HG03469 (cell line): ENCODE data around the gene ARID3C.

ENCODE experiments used
- ATAC-seq: cut with Tn5 transposase; IDR thresholded peaks from one replicate; pipeline ENCODE4 v1.9.1; 2021; ENCODE audit warnings: mild to moderate bottlenecking, moderate library complexity, moderate number of reproducible peaks; ENCODE audit not compliant: unreplicated experiment

ARID3C gene

GRCh38 chr9:34629491-34629808 is 584 bp upstream of the ARID3C start:
- ATAC-seq, result no peak

- no peak for ATAC-seq
Observed at GRCh38 chr9:34627716-34628655, 880 bp downstream of the ARID3C start.

GRCh38 chr9:34625186-34625486 is 3.7 kb downstream of the ARID3C start:
- ATAC-seq, result no peak

GRCh38 chr9:34624475-34625185 is 4.2 kb downstream of the ARID3C start:
- no peak for ATAC-seq

- ATAC-seq, result no peak
Observed at GRCh38 chr9:34623374-34624235, 5.3 kb downstream of the ARID3C start.

- peak; percentile 93 for ATAC-seq
Observed at GRCh38 chr9:34620061-34620994, 8.5 kb downstream of the ARID3C start, which contains the start of gene DCTN3. Gene DCTN3 (minus strand): TSS chr9:34620495. CDS start chr9:34620464, 31 bp downstream.

GRCh38 chr9:34615132-34615531 is 13.7 kb downstream of the ARID3C start:
- no peak for ATAC-seq

DNA sequence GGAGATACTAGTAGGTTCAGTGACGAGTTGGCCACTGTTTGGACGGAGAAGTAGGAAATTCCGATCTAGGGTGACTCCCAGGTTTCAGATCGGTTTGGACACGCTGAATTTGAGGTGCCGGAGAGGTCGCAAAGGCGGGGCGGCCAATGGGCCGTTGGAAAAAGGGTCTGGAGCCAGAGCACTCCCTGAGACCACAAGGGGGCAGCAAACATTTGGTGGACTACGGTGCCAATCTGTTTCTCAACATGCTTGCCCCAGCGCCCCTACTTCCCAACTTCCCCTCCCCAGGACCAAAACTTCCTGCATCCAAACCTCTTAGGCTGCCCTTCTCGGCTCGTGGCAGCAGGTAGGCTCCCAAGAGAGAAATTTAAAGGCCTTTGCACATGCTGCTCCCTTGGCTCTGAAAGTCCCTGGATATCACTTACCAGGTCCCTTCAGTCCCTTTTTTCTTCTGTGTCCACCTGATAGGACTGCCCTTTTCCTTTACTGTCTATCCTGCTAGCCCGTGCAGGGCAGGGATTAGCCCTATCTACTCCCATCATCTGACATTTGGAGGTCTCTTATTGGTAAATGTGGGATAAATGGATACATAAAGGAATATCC is 16.0 kb downstream of the ARID3C start:
- ATAC-seq, result no peak

DNA sequence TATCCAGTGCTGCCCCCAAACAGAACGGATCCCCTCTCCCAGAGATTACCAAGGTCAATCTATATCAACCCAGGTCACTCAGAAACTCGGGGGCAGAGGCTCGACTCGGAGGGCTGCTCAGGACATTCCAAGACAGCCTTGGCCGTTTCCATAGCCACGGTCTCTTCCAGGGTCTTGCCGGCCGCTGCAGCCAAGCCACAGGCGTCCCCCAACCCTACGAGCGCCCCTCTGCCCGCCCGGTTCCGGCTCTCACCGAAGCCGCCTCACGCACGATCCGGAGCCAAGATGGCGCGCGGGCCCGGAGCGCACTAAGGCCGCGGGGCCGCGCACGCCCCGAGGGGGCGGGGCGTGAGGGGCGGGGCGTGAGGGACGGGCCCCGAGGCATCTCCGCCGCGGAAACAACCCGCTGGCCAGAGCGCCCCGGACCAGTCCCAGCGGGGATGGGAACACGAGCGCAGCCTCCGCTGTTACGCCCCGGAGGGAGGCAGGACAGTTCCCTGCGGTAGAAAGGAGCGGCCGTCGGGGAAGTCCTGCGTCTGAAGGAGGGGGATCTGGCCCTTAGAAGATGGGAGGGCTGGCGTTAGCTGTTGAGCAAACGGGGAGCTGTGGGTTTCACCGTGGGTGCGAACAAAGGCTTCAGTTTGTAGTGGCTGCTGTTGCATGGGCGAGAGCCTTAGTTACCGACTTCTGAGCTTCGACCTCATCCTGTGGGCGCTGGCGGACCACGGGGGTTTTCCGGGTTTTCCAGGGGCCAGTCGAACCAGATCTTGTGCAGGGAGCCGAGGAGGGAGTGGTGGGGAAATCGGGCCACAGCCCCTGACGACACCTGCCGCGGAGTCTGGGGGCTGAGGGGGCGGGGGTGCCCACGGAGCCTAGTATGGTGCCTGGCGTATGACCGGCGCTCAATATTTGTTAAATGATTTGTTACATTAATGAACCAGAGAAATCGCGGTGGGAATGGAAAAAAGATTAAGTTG is 16.8 kb downstream of the ARID3C start, which contains the start of gene RPP25L:
TSS of gene RPP25L (minus strand) at position 287 of the 977 bp plus-strand sequence. CDS start 801 bp downstream, outside the sequence.
- no peak for ATAC-seq

GRCh38 chr9:34611251-34611810 is 17.5 kb downstream of the ARID3C start:
- no peak for ATAC-seq

DNA sequence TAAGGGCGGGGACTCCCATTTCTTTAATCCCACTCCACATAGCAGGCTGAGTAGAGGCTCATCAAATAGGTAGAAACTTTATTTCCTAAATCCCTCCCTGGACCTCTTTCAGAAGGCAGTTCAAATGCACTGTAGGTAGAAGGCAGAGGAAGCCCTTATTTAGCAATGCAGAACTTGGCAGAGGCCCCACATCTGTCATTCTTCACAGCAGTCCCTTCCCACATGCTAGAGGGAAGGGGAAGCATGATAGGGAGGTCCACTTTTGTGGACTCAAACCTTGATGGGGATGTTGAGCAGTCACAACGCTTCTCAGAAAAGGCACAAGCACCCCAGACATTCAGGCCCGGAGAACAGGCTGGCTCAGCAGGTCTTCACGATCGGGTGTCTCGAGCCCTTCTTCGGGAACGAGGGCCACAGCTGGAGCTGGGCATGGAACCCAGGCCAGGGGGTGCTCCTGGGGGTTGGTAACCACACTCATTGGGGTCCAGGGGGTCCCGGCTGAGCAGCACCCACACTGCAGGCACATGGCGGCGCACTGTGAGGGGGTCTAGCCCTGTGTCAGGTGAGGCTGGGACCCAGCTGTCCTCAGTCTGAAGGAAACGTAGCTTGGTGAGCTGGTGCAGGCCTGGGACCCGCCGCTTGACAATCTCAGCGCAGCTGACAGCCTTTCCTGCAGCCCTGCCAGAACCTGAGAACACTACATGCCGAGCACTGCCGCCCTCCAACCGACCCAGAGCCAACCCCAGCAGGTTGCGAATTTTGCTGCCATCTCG is 18.2 kb downstream of the ARID3C start:
- ATAC-seq, result no peak

GRCh38 chr9:34607331-34607730 is 21.5 kb downstream of the ARID3C start:
- no peak for ATAC-seq

- ATAC-seq, result no peak
Observed at GRCh38 chr9:34606905-34607304, 22.0 kb downstream of the ARID3C start.

- ATAC-seq, result no peak
Observed at GRCh38 chr9:34606190-34606589, 22.7 kb downstream of the ARID3C start.

DNA sequence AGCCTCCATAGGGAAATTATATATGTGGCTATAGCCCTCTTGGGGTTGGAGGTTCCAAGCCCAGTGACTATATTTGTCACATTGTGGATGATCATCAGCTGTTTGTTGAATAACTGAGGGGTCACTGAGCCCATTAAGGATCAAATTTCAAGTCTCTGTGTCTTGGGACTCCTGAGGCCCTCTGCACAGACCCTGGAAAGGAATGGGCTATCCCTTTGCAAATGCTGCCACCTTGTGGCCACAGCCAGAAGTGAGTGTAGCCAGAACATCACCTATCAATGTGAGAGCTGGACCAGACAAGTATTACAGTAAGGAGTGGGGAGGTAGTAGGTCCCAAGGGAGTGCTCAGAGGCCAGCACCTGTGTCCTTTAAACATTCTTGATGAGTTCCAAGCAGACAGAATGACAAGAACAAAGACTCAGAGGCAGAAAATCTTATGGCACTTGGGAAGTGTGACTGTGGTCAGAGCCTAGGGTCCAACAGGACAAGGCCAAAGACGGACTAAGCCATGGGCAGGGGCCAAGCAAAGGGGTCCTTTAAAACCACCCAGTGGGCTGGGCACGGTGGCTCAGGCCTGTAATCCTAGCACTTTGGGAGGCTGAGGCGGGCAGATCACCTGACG is 25.1 kb downstream of the ARID3C start:
- peak; percentile 79 for ATAC-seq

GRCh38 chr9:34601937-34602573 is 26.8 kb downstream of the ARID3C start:
- no peak for ATAC-seq
